Suprapubic skin (tissue), 4 donors: ENCODE results near the gene TBC1D21. TPM values are rescaled to one million over a fixed set of nuclear protein-coding genes. Genes with fewer than 3 reads are reported as not detected.
A peak's percentile ranks its signal among the peaks of the same experiment; 100 is the strongest.
"Not testable (repeated sequence)": the region's sequence is repeated elsewhere in the genome, so short reads cannot be mapped to it uniquely, and the experiment has no call there.

Experiments
- DNase-seq, 2 donors: peaks; one replicate each; pipeline ENCODE4 v3.0.0-alpha.2; 2019; ENCODE audit warnings: low spot score in 2 of 2
- H3K27ac ChIP-seq: fragments of 200-600 bp; sonication (generic); one replicate; pipeline ENCODE4 v1.5.1; 2019
- H3K27me3 ChIP-seq: fragments of 200-600 bp; sonication (generic); one replicate; pipeline ENCODE4 v1.5.1; 2019
- H3K36me3 ChIP-seq: fragments of 200-600 bp; sonication (generic); one replicate; pipeline ENCODE4 v1.5.1; 2019
- H3K4me1 ChIP-seq: fragments of 200-600 bp; sonication (generic); one replicate; pipeline ENCODE4 v1.5.1; 2019
- H3K4me3 ChIP-seq: fragments of 200-600 bp; sonication (generic); one replicate; pipeline ENCODE4 v1.5.1; 2019; ENCODE audit warnings: mild to moderate bottlenecking
- H3K9me3 ChIP-seq: fragments of 200-600 bp; sonication (generic); one replicate; pipeline ENCODE4 v1.5.1; 2019
- CTCF ChIP-seq, 2 donors: fragments of 200-600 bp in 1 of 2; fragments of 450-650 bp in 1 of 2; sonication (generic) in 1 of 2; IDR thresholded peaks; one replicate each; pipeline ENCODE4 v1.5.1; 2016 to 2019; ENCODE audit warnings: antibody characterized with exemption in 2 of 2, mild to moderate bottlenecking in 1 of 2, moderate library complexity in 1 of 2
- EP300 ChIP-seq: sonication (generic); formaldehyde crosslinking; IDR thresholded peaks from one replicate; pipeline ENCODE4 v1.6.1; 2017; ENCODE audit warnings: antibody characterized with exemption
- POLR2A ChIP-seq, 2 donors: fragments of 450-650 bp; IDR thresholded peaks; one replicate each; pipeline ENCODE4 v1.6.1; 2017; ENCODE audit warnings: antibody characterized with exemption in 2 of 2, mild to moderate bottlenecking in 2 of 2, moderate library complexity in 2 of 2
- POLR2AphosphoS5 ChIP-seq, 3 donors: sonication (generic); formaldehyde crosslinking; IDR thresholded peaks; one replicate each; pipeline ENCODE4 v1.6.1; 2017; ENCODE audit warnings: antibody characterized with exemption in 3 of 3
- WGBS: methylation state at CpG from one replicate; pipeline ENCODE4 v1.1.5; 2018; 5-methylcytosine and 5-hydroxymethylcytosine counted together
- total RNA-seq, 4 donors: library from RNA; depleted of rRNA; stranded (reverse); fragments of >200 nt; gene quantifications; one replicate each; pipeline ENCODE4 v1.1.0, GENCODE V29; 2016

TBC1D21 gene
- total RNA-seq, 4 donors from 2014 or later: not detected

- Histone ChIP-seq H3K27ac (no peak overlapping the region), H3K27me3 (no peaks in the 10 kb centered on the region), H3K4me1 (peaks cover 38% of the 10 kb centered on the region), H3K36me3 (no peaks in the 10 kb centered on the region), H3K4me3 (no peak overlapping the region), H3K9me3 (no peaks in the 10 kb centered on the region)
- no peak for DNase-seq
- TF ChIP-seq POLR2A (IDR thresholded peaks at IDR 0.05) (no peak), POLR2AphosphoS5 (IDR thresholded peaks at IDR 0.05) (no peak), EP300 (no peak), CTCF (IDR thresholded peaks at IDR 0.05) (no peak)
- WGBS: 84% methylated on average over 7 of the region's 10 CpGs
Observed at GRCh38 chr15:73937296-73937695, 63.9 kb downstream of the TBC1D21 start.

- TF ChIP-seq EP300: no peak
- TF ChIP-seq POLR2AphosphoS5 (IDR thresholded peaks at IDR 0.05): no peak
- TF ChIP-seq POLR2A (IDR thresholded peaks at IDR 0.05): no peak
- no peak for TF ChIP-seq CTCF (IDR thresholded peaks at IDR 0.05)
- WGBS: 98% methylated on average over 11 of the region's 11 CpGs
- no peaks in the 10 kb centered on the region for H3K27me3 ChIP-seq
Observed at GRCh38 chr15:73937726-73938125, 64.4 kb downstream of the TBC1D21 start.

GRCh38 chr15:73938516-73938915 is 65.2 kb downstream of the TBC1D21 start:
- not testable (repeated sequence) for H3K4me3 ChIP-seq, H3K27ac ChIP-seq, H3K27me3 ChIP-seq, H3K9me3 ChIP-seq, H3K36me3 ChIP-seq
- 98% methylated on average over 8 of the region's 8 CpGs for WGBS
- H3K4me1 ChIP-seq: peaks cover 42% of the 10 kb centered on the region
- DNase-seq: peak in 1 of 2 donors; percentile 20

More at GRCh38 chr15:73937726-73938125, 64.4 kb downstream of the TBC1D21 start:
- H3K4me1 ChIP-seq: peaks cover 42% of the 10 kb centered on the region
- DNase-seq: no peak
- H3K9me3 ChIP-seq: no peaks in the 10 kb centered on the region
- no peak overlapping the region for H3K4me3 ChIP-seq
- no peaks in the 10 kb centered on the region for H3K36me3 ChIP-seq
- no peak overlapping the region for H3K27ac ChIP-seq

Other genes starting within 250 kb of the TBC1D21 start
- 100 to 1,000 TPM; 132 to 171 (median 147) TPM for gene NPTN, start 240.2 kb upstream of the TBC1D21 start, total RNA-seq
- gene CD276, start 189.2 kb upstream of the TBC1D21 start, total RNA-seq: 100 to 1,000 TPM in 1 of 4 donors, 10 to 100 TPM in 3; 64.2 to 100 (median 74.2) TPM
- 10 to 100 TPM; 22.7 to 70.1 (median 45.7) TPM for gene INSYN1, start 120.2 kb upstream of the TBC1D21 start, total RNA-seq
- gene LOXL1, start 52.9 kb downstream of the TBC1D21 start, total RNA-seq: 10 to 100 TPM in 1 of 4 donors, 1 to 10 TPM in 3; 4.3 to 12.1 (median 7.3) TPM
- gene STOML1, start 118.7 kb downstream of the TBC1D21 start, total RNA-seq: 10 to 100 TPM in 3 of 4 donors, 1 to 10 TPM in 1; 9.7 to 25.3 (median 10.7) TPM
- 100 to 1,000 TPM in 1 of 4 donors, 10 to 100 TPM in 3; 59.2 to 111 (median 82.5) TPM for gene PML, start 121.2 kb downstream of the TBC1D21 start, total RNA-seq
- 1 to 10 TPM in 2 of 4 donors, under 1 TPM in 2; 0.21 to 3.9 (median 1.7) TPM for gene GOLGA6A, start 209.0 kb downstream of the TBC1D21 start, total RNA-seq